GM03348 (cell line): ENCODE measurements around the gene FBN1.

ENCODE experiments used
- DNase-seq: peaks from one replicate; pipeline ENCODE4 v3.0.0; 2012; ENCODE audit warnings: low spot score

The FBN1 gene

DNA sequence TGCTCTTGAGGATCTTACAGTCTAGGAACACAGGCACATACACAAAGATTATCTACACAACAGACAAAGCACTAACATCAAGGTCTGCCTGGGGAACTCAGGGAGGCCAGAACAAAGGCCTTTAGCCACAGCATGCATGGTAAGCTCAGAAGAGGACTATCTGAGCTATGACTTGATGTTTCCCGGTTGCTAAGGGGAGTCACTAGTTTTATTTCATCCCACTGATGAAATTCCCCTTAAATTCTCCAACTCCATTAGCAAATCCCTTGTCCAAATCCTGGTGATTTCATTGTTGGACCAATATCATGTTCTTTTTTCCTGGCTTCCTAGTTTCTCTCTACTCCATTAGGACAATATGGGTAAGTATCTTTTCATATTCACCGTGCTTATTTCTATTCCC, 23.3 kb downstream of the FBN1 start:
- no peak for DNase-seq

DNA sequence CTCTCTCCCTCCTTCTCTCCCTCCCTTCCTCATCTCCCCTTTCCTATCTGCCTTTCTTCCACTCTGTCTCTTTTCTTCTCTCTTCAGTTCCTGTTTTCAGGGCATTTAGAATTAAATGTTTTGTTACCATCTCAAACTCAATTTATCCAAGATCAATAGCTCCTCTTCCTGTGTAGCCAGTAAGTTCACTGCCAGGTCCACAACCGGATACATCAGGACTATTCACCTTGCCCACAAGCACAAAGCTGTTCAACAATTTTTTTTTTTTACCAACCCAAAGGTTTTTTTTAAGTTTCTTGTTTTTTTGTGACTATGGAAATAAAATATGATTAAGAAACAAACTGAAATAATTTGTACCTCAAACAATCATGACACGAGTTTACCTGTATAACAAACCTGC, 26.1 kb downstream of the FBN1 start:
- DNase-seq = no peak

DNA sequence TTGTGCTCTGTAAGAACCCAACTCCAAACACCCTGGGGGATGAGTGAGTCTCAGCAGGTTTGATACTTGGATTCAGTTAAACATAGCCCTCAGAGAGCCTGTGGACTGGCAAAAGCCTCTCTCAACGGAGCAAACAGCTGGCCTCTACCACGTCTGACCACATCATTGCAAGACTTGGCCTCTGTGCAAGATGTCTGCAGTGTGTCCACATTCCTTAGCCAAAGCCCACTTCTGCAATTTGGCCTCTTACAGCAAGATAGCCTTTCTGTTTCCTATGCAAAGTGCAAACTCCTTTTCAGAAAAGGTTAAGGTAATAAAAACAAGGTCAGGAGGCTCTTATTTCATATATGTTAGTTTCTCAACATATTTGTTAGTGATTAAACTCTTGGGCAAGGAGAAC, 27.9 kb downstream of the FBN1 start:
- DNase-seq = peak; percentile 76

DNA sequence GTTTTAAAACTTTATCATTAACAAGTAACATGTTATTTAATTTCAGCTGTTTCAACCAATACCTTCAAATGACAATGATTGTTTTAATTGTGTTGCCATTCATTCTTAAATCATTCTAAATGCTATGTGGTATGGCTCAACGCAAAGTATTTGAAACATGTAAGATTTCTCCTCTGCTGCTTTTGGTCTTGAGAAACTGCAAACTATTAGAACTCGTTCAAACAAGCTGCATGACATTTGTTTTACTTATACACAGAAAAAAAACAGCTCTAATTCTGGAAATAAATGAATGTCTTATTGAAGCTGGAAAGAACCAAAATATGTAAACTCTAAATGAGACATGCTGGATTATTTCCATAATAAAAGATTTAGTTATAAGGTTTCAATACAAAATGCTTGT, 29.3 kb downstream of the FBN1 start:
- no peak for DNase-seq

DNA sequence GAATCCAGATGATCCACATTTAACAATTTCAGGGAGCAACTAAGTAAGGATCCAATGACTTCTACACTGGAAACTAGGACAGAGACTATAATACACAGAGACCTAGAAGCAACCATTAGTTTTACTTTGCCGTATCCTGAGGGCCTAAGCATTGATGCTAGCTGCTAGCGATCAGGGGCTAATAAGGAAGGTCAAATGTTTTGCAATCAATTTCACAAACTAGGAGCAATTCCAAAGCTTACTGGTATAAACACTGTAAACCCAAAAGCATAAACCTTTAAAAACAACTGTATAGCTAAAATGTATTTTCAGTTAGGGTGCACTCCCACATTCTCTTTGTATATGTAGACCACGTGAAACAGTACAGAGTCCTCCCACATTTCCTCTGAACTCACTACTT, 31.5 kb downstream of the FBN1 start:
- DNase-seq = no peak

DNA sequence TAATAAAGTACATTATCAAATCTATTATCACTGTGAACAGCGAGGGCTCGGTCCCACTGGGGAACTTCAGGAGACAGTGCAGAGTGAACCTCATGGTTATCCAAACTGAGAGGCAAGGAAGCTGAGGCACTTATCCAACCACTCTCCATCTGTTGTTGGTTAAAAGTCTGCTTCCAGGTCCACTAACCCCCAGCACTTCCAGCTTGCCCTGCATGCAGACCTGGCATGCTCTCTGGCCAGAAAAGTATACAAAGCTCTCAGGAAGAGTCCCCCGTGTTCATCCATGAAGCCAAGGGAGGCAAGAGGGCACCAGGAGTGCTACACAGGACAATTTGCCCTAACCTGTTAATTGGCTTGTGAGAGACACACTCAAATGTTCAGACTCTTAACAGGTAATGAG, 36.0 kb downstream of the FBN1 start:
- peak; percentile 20 for DNase-seq

DNA sequence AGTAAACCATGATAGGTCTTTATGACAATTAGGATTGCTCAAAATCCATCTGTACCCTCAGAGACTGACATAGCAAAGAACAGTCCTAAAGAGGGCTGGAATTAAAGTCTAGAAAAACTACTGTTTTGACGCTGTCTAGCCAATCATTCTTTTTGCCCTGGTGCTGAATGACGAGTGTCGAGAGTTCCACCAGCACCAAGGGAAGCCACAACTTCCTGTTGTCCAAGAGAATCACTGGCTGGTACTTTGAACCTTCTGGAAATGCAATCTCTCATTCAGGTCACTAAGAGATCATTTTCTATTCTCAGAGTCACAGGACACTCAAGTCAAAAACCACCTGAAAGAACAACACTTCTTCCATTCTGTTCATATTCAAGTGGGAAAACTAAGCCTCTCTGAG, 37.7 kb downstream of the FBN1 start:
- no peak for DNase-seq

DNA sequence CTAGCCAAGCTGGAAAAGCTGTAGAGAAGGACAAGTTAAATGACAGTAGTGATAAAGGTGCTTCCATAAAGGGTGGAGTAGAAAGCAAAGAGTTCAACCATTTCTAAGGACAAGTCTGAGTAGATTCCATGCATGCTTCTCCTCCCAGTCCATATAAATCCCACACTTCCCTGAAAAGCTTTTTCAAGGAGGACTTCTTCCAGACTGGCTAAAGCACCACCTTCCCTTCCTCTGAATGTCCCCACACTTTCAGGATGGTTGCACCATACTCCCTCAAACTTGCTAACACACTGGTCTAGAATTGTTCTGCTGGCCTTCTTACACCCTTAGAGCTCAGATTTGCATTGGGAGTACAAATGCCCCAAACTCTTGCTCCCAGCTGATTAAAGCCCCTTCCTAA, 40.9 kb downstream of the FBN1 start:
- DNase-seq = peak; percentile 23

DNA sequence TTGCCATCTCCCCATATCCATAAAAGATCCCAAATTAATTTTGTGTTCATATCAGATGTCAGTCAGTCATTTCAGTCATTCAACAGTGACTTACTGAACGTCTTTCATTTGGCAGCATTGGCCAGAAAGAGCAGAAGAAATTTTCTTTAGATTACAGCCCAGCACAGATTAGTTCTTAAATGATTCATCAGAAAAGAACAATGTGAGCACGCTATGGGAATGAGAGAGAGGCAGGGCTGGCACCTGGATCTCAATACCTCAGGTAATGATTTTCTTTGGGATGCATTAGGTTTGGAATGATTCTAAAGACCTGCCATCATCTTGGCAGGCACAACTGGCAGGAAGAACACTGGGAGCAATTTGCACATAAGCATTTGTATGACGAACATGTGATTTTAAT, 41.6 kb downstream of the FBN1 start:
- no peak for DNase-seq

DNA sequence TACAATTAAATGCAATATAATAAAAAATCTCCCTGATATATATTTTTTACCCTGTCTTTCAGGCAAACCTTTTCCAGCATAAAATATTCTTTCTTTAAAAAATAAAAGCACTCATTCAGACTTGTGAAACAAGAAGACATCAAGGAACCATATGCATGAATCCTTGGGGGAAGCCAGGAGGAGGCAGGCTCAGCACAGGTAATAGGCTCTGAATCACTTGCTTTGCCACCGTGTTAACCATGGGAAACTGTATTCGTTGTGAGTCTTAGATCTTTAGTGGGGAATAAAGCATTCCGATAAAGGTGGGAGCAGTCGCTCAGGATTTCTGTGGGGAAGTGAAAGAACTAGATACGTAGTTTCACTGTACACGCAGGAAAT, 42.4 kb downstream of the FBN1 start:
- DNase-seq = no peak

DNA sequence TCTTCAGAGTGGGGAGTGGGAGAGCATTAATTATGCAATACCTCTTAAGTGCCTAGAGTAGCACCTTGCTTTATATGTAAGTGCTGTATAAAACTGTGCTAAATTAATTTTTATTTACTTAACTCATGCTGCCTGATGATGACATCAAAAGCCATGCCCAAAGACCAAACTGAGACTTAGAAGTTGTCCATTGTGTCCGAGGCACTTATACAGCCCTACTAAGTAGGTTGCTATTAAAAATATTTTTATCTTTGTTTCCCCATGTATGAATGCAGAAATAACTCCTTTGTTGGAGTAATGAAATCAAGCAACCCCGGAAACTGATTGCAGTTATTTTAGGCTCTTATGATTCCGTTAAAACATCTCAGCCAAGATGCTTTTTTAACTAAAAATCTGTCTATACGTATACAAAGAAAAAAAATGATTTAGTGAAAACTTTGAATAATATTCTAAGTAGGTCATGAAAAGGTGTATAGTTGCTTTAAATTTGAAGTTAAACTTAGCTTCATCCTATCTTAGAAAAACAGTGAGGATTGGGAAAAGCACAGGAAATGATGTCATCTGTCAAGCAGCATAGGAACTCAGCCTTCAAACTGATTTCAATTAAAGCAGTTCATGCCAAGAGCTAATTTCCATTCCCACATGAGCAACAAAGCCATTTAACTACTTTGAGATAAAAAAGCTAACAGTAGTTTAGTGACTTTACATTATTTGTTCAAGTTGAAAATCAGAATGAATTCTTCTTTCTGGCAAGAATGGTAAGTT, 43.0 kb downstream of the FBN1 start:
- peak; percentile 55 for DNase-seq

DNA sequence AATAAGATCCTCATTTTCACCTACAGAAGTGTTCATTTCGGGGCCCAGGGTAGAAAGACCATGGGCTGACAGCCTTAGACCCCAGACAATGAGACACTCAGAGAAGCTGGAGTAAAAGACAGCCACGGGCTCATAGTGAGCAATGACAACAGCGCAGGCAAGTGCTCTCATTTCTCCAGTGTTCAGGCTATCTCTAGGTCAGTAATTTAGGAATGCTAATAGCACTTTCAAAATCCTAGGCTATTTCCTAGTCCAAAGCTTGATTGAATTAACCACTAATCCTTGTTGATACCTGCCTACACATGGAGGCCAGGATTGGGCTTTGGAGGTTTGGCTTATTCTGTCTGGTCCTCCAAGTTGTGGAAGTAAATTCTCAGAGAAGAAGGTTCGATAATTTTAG, 44.4 kb downstream of the FBN1 start:
- DNase-seq = no peak

DNA sequence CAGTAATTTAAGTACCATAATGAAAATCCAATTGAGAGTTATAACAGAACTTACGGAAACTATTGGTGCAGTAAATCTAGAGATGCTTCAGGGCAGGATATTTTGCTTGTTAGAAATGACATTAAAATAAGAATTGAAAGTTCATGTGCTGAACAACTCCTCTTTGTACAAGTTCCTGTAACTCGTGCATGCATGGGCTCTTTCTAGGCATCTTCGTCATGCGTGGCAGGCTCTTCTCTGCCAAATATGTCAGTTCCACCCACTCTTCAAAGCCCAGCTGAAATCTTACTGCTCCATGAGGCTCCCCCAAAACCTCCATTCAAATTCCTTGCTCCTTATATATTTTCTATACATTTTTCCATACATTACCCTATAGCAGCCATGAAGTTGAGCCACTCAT, 48.7 kb downstream of the FBN1 start:
- DNase-seq = no peak

DNA sequence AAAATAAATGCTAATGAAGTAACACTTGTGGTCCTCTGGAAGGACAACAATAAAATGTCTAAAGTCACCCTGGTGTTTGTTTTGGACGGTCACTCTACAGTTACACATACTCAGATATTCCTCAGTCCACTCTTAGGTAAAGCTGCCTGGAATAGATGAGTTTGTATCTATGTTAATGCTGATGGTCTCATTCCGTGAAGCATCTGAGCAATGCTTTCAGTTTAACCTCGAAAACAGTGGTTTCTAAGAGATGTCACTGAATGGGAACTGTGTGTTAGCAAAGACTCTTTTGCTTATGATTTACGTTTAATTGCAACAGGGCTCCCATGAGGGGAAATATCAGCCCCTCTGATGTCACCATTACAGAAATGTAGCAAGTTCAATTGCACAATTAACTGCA, 49.1 kb downstream of the FBN1 start:
- DNase-seq = no peak

DNA sequence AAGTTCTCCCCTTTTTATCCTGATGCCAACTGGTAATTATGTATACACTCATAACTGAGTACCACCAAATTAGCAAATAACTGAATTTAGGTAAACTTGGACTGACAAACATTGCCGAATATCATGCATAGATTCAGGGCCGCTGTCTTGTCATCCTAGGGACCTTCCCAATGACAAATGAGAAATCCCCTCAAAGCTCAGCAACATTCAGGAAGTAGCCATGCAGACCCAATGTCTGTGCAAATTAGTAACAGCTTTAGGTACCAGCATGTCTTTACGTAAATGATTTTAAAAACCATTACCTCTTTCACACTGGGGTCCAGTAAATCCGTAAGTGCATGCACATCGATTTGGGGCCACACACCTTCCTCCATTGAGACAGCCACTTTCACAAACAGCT, 49.5 kb downstream of the FBN1 start:
- DNase-seq = no peak

DNA sequence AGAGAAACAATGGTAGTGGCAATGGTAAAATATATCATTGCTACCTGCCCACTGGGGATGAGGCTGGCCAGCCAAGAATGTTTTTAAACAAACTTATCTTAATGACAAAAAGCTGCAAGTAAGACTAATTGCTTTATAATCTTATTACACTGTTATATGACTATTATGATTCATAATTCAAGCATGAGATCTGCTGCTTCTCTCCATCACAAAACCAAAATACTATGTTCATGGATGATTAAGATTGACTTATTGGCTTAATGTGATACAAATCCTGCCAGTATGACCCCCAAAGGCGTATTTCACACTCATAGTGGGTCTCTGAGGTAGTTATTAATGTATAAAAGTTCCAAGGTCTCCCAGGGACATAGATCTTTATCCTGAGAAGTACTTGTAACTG, 52.6 kb downstream of the FBN1 start:
- no peak for DNase-seq

DNA sequence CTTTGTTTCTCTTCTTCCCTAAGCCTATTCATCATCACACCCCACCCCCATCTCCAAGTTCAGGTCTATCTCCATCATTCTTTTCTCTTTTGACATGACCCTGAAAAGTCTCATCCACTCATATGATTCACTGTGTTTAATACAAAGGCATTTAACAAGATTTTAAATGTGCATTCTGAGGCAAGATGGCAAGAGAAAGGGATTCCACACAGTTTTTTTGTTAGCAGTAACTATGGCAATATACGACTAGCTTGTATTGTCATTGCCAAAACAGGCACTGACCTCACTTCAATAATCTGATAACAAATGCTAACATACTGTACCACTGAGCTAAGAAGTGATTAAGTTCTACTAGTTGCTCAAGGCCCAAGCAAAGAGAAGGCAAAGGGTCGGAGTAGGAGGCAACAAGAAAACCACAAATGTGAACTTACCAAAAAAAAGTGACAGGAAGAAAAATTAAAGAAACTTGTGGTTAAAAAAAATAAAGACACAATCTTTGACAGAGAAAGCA, 53.2 kb downstream of the FBN1 start:
- DNase-seq = peak; percentile 61

DNA sequence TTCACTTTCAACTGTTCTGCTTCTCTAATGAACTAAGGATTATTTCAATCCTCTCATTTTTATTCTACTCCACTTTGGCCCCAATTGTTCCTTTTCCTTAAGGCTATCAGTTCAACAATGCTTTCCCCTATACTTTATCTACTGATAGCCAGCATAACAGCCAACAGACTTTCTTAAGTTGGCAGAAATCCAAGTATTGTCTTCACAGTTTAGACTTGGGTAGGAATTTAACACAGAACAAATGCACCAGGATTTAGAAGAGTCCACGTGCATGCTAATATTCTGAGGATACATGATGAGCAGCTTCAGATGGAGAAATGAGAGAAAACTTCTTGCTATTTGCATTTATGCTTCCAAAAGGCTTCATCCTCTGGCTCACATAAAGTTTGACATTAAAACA, 54.8 kb downstream of the FBN1 start:
- no peak for DNase-seq

DNA sequence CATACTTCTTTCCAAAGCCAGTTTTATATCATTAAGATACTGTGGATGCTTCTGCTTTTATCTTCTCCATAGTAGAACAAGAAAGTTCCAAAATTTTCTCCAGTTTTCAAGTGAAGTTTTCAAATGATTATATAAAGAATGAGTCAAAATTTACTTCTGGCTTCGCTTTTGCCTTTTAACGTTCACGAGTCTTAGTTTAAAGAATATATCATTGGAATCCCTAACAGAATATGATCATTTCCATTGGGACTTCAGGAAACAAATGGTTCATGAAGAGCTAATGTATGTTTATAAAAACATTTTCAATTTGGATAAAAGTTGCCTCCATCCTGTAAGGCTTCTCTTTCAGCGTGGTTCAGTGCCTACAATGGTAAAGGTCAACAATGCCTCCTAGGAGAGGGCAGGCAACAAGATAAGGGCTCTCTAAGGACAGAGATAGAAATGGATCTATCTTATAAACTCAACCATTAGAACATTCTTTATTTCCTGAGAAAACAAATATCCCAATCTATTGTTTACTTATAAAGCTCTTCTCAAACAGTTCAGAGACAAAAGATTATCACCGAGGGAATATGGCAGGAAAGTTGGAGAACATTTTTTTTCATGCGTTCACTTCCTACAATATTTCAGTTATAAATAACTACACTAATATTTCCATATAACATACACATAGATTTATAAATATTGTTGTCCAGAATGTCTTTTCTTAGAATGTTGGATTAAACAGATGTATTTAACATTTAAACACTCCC, 60.5 kb downstream of the FBN1 start:
- DNase-seq = no peak

DNA sequence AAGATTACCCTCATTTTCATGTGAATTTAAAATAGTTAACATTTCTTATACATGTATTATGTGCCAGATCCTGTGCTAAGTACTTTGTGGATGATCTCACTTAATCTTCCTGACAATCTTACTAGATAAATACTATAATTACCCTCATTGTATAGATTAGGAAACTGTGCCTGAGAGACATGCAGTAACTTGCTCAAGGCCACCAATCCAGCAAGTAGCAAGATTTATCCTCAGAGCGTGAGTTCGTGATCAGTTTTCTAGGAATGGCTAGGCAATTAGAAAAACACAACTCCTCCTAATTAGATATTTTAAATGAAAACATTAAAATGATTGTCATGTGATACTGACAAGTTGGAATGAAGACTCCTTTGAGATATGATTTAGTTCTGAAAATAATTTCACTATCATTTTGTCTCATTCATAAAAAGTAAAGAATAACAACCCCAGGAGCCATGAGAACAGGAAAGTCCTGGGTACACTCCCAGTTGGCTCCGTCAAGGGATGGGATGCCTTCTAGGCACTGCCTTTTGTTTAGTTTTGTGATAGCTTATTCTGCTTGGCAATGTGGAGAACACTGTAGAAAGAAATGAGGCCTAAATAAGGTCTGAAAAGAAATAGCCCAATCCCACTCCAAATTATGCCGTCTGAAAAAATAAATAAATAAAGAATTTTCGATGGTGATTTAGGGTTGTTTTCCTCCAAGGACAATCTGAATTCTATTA, 61.3 kb downstream of the FBN1 start:
- no peak for DNase-seq

DNA sequence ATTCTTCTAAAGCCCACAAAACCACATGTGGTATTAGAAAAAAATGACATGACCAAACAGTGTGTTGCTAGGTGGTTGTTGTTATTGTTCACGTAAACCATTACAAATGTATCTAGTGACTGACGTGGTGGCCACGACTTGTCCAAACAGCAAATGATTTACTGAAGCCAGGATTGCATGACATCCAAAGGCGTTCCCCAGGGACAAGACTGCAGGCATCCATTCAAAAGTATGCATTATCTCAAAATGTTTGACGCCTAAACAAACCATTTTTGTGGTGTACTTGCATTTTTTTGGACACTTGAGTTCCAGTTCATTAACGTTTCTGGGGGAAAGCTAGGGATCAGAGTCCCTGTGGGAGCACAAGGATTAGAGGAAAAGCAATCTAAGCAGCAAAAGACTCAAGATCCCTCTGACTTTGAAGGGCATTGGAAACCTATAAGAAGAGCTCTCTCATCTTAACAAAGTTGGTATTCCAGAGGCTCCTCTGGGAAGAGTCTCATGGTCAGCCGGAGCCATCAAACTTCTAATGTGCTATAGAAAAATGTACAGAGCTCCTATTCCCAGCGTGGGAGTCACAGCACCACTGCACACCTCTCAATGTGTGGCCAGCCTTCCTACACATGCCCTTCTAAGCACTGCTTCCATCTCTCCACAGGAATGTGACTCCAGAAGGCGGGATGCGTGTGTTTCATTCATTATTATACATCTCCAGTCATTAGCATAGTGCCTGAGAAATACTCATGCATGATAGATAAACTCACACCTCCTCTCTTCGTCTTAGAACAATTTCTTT, 62.9 kb downstream of the FBN1 start:
- DNase-seq = peak; percentile 56

DNA sequence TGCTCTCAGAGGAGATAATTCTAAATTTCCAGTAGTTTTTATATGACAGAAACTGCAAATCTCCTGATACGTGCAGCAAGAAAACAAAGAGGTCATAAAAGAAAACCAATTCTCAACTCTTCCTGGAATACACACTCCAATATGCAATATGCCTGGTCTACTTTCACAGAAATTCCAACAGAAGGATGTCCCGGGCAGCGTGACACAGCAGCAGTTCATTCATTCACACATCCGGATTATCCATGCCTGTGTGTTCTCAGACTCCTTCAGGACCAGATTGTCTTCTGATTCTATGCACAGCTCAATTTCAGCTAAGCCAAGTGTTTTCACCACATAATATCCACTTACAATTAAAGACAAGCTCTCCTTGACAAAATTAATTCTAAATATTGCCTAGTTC, 64.3 kb downstream of the FBN1 start:
- DNase-seq = no peak
